Measurements from ENCODE around the gene SHLD1.

GRCh38 chr20:5770987-5771318 is 20.8 kb downstream of the SHLD1 start:
- TF ChIP-seq CTCF (IDR thresholded peaks at IDR 0.05; ENCODE audit: poor library complexity, severe bottlenecking) = no peak
- TF ChIP-seq EZH2 (IDR thresholded peaks at IDR 0.05; ENCODE audit: borderline replicate concordance, insufficient read depth, low read length, poor library complexity, severe bottlenecking) = no peak
- no peak for TF ChIP-seq POLR2AphosphoS5 (IDR thresholded peaks at IDR 0.05)
- no peak for TF ChIP-seq EP300 (conservative IDR thresholded peaks at IDR 0.05; ENCODE audit: poor library complexity, severe bottlenecking)
